Measurements from ENCODE around the gene FRZB. TPM values are rescaled to one million over a fixed set of nuclear protein-coding genes. Genes with fewer than 3 reads are reported as not detected.

Gene FRZB
- total and polyA plus RNA-seq, 2 donors (not counting 1 experiment from before 2014, with no cell fraction given) = 1.5 to 2.0 TPM

- no peak overlapping the region for H3K27ac ChIP-seq (ENCODE audit: insufficient read depth, low read length)
- H3K36me3 ChIP-seq (ENCODE audit: control insufficient read depth, insufficient read depth, low read length) = no peaks in the 10 kb centered on the region
- H3K79me2 ChIP-seq (ENCODE audit: control insufficient read depth, insufficient read depth, low read length) = no peaks in the 10 kb centered on the region
- H3K9ac ChIP-seq (ENCODE audit: insufficient read depth, low read length) = no peak overlapping the region
- H4K20me1 ChIP-seq (ENCODE audit: control insufficient read depth, extremely low read depth, insufficient read depth, low read length) = no peaks in the 10 kb centered on the region
- no peak overlapping the region for H3K4me3 ChIP-seq (replicated peaks in 1 of 4; ENCODE audit: control extremely low read depth in 1 of 4, insufficient read depth in 1 of 4, low read depth in 3 of 4, low read length in 4 of 4)
- H3K4me2 ChIP-seq (ENCODE audit: extremely low read depth, insufficient read depth, low read length) = no peak overlapping the region
- no peaks in the 10 kb centered on the region for H3K9me3 ChIP-seq (ENCODE audit: control insufficient read depth, insufficient read depth, low read depth, low read length)
- no peak for TF ChIP-seq CTCF (conservative IDR thresholded peaks at IDR 0.05 in 1 of 2, IDR thresholded peaks at IDR 0.05 in 1 of 2; ENCODE audit: low read depth in 1 of 2, low read length in 2 of 2)
- H3K27me3 ChIP-seq (ENCODE audit: control insufficient read depth, insufficient read depth, low read length) = no peaks in the 10 kb centered on the region
- H3K4me1 ChIP-seq (ENCODE audit: control insufficient read depth, extremely low read depth, insufficient read depth, low read length) = no peaks in the 10 kb centered on the region
- no peak for DNase-seq (ENCODE audit: low read depth in 2 of 2)
- H2AFZ ChIP-seq (ENCODE audit: low read length) = no peak overlapping the region
Measured at GRCh38 chr2:182784058-182784706, 82.3 kb downstream of the FRZB start.

Other genes with a start within 250 kb of the FRZB start
- gene DNAJC10, start 150.4 kb downstream of the FRZB start, total RNA-seq = 70.1 and 102 TPM in 2 replicates
- gene DNAJC10, start 150.4 kb downstream of the FRZB start, polyA plus RNA-seq = 50.7 and 86.7 TPM in 2 replicates
- 106 and 141 TPM in 2 replicates for gene NCKAP1, start 171.8 kb upstream of the FRZB start, total RNA-seq
- 185 and 219 TPM in 2 replicates for gene NCKAP1, start 171.8 kb upstream of the FRZB start, polyA plus RNA-seq
- gene DUSP19, start 212.1 kb upstream of the FRZB start, total RNA-seq = 5.1 and 7.4 TPM in 2 replicates
- 2.4 and 2.6 TPM in 2 replicates for gene DUSP19, start 212.1 kb upstream of the FRZB start, polyA plus RNA-seq